ENCODE measurements around the gene ITPR1.

ITPR1 gene

DNA sequence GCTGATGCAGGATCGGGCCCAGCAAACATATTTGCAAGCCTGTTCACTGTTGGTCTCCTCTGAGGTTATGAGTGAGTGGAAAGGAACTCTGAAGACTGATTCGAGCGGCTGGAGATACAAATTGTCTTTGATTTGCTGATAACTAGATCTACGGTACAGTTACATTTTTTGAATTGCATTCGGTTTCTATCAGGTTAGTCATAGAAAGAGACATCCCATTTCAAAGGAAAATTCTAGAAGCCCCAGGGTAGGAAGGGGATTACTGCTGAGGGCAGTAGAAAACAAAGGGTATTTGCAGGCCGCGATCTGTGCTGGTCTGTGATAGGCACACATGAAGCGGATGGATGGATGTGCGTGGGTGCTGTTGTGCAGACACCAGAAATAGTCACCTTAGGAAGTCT lies 228.4 kb downstream of the ITPR1 start:
- no peak for DNase-seq (ENCODE audit: low read depth)
- TF ChIP-seq CTCF (conservative IDR thresholded peaks at IDR 0.05; ENCODE audit: low read depth, low read length) = no peak
- H3K4me3 ChIP-seq (ENCODE audit: low read length) = no peak overlapping the region

DNA sequence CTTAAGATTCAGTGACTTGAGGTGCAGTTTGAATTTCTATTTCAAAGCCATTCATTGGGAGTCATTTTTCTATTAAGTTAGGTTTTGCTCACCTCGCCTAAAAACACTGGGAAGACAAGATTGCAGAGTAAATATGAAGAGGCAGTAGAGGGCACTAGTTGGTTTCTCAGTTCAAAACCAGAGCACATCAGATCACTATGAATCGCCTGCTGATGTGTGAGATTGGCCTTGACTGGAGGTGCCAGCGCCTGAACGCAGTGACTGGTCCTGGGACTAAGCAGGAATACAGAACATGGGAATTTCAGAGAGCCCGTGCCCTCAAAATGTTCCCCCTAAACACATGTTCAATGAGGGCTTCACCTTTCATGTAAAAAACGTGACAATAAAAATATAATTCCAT lies 229.0 kb downstream of the ITPR1 start:
- H3K4me3 ChIP-seq (ENCODE audit: low read length) = no peak overlapping the region
- DNase-seq (ENCODE audit: low read depth) = no peak
- TF ChIP-seq CTCF (conservative IDR thresholded peaks at IDR 0.05; ENCODE audit: low read depth, low read length) = peak; percentile 47

GRCh38 chr3:4724051-4724629 lies 231.0 kb downstream of the ITPR1 start:
- no peak overlapping the region for H3K4me3 ChIP-seq (ENCODE audit: low read length)
- no peak for DNase-seq (ENCODE audit: low read depth)
- no peak for TF ChIP-seq CTCF (conservative IDR thresholded peaks at IDR 0.05; ENCODE audit: low read depth, low read length)

- no peak for DNase-seq (ENCODE audit: low read depth)
Measured at GRCh38 chr3:4726549-4726948, 233.4 kb downstream of the ITPR1 start.

DNA sequence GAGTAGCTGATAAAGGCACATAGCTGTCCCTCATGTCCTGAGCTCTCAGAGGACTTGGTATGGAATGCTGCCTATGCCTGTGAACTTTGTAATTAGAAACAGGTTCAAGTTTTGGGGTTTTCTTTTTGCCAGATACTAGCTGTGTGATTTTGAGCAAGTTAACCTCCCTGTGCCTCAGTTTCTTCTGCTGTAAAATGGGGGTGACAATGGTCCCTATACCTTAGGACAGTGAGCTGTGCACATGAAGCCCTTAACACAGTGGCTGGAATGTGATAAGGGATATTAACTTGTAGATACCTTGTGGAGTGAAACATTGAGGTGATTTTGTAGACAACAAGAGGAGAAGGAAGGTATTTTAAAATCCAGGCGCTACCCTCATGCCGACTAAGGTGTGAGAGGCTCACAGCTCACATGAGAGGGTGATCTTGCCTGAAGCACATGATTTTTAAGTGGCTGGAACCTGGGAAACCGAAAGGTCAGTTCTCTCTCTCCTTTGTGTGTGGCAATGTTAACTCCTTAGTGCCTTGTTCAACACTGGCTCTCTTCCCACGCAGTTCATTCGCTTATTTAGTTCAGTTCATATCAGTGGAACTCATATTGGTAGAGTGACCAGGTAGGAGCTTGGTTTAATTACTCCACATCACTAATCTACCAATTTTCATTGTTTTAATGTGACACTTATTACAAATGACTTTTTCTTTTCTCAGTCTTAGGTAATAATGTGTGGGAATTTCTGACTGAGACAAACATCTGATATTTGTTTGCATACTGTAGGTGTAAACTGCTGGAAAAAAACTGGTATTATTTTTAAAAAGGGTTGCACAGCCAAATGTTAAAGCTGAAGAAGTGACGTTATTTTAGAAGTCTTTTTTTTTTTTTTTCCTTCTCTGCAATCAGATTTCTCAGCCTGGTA lies 236.2 kb downstream of the ITPR1 start:
- no peak for TF ChIP-seq CTCF (conservative IDR thresholded peaks at IDR 0.05; ENCODE audit: low read depth, low read length)
- no peak overlapping the region for H3K4me3 ChIP-seq (ENCODE audit: low read length)
- peak; percentile 64 for DNase-seq (ENCODE audit: low read depth)

More at GRCh38 chr3:4726549-4726948, 233.4 kb downstream of the ITPR1 start:
- H3K4me3 ChIP-seq (ENCODE audit: low read length) = no peak overlapping the region
- TF ChIP-seq CTCF (conservative IDR thresholded peaks at IDR 0.05; ENCODE audit: low read depth, low read length) = no peak

DNA sequence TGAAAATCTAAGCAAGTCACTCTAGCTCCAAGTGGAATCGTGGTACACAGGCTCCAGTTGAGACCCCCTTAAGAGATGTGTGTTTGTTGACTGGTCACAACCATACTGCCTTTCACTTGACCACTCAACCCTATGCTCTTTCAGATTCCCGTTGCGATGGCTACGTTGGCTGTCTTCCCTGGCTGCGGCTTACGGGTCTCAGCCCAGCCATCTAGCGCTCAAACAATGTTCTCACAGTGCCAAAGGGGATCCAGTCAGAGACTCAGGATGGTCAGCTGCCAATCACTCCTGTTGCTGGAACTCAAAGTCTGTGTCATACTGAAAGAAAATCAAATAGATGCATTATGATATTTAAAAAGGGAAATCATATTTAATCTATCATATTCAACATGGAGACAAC lies 237.6 kb downstream of the ITPR1 start:
- DNase-seq (ENCODE audit: low read depth) = peak; percentile 56
- H3K4me3 ChIP-seq (ENCODE audit: low read length) = no peak overlapping the region
- peak; percentile 15 for TF ChIP-seq CTCF (conservative IDR thresholded peaks at IDR 0.05; ENCODE audit: low read depth, low read length)
